PC-3 (cell line): ENCODE measurements around the gene USP3.
"Not testable (repeated sequence)": the region's sequence is repeated elsewhere in the genome, so short reads cannot be mapped to it uniquely, and the experiment has no call there.

ENCODE experiments used
- CTCF ChIP-seq: fragments of 300-600 bp; sonication (generic); conservative IDR thresholded peaks from 2 replicates; pipeline ENCODE4 v1.5.1; 2017; ENCODE audit warnings: antibody characterized with exemption, low read depth, mild to moderate bottlenecking, low read length
- EZH2 ChIP-seq: fragments of 300-600 bp; sonication (generic); IDR thresholded peaks from one replicate; pipeline ENCODE4 v1.6.1; 2017; ENCODE audit warnings: antibody characterized with exemption, mild to moderate bottlenecking, low read length; ENCODE audit not compliant: unreplicated experiment
- EZH2phosphoT487 ChIP-seq: fragments of 300-600 bp; sonication (generic); IDR thresholded peaks from 2 replicates; pipeline ENCODE4 v1.6.1; 2018; ENCODE audit warnings: mild to moderate bottlenecking, antibody characterized with exemption, low read length, borderline replicate concordance

DNA sequence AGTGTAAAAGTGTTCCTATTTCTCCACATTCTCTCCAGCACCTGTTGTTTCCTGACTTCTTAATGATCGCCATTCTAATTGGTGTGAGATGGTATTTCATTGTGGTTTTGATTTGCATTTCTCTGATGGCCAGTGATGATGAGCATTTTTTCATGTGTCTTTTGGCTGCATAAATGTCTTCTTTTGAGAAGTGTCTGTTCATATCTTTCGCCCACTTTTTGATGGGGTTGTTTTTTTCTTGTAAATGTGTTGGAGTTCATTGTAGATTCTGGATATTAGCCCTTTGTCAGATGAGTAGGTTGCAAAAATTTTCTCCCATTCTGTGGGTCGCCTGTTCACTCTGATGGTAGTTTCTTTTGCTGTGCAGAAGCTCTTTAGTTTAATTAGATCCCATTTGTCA lies 113.2 kb downstream of the USP3 start:
- TF ChIP-seq EZH2phosphoT487, CTCF, EZH2: not testable (repeated sequence)
